Glutamatergic neuron (in vitro differentiated cells): Measurements from ENCODE around the gene MBNL1. TPM values are rescaled to one million over a fixed set of nuclear protein-coding genes. Genes with fewer than 3 reads are reported as not detected.

Experiments used
- DNase-seq: peaks from one replicate; pipeline ENCODE4 v3.0.0; 2022
- H3K27ac Mint-ChIP-seq: one replicate; pipeline ENCODE4 v1.8.0; 2020; ENCODE audit warnings: mild to moderate bottlenecking, mixed read lengths, inconsistent platforms; ENCODE audit not compliant: unreplicated experiment
- H3K27me3 Mint-ChIP-seq: one replicate; pipeline ENCODE4 v1.8.0; 2020; ENCODE audit warnings: mild to moderate bottlenecking, moderate library complexity, mixed read lengths, inconsistent platforms; ENCODE audit not compliant: unreplicated experiment
- H3K36me3 Mint-ChIP-seq: one replicate; pipeline ENCODE4 v1.8.0; 2020; ENCODE audit warnings: mild to moderate bottlenecking, mixed read lengths, inconsistent platforms; ENCODE audit not compliant: unreplicated experiment
- H3K4me1 Mint-ChIP-seq: one replicate; pipeline ENCODE4 v1.8.0; 2020; ENCODE audit warnings: mild to moderate bottlenecking, low read depth, mixed read lengths, inconsistent platforms; ENCODE audit not compliant: unreplicated experiment
- H3K4me3 Mint-ChIP-seq: one replicate; pipeline ENCODE4 v1.8.0; 2020; ENCODE audit warnings: mild to moderate bottlenecking, mixed read lengths, inconsistent platforms; ENCODE audit not compliant: unreplicated experiment
- H3K9me3 Mint-ChIP-seq: one replicate; pipeline ENCODE4 v1.8.0; 2020; ENCODE audit warnings: mild to moderate bottlenecking, moderate library complexity, mixed read lengths, inconsistent platforms; ENCODE audit not compliant: unreplicated experiment
- CTCF ChIP-seq: fragments of 200-600 bp; sonication (generic); IDR thresholded peaks from one replicate; pipeline ENCODE4 v1.5.0; 2021; ENCODE audit not compliant: partially characterized antibody, unreplicated experiment
- total RNA-seq: library from RNA; stranded (reverse); fragmentation: NEBNext Ultra II Directional; extraction: Animal tissue kit (Norgen Biotek cat#: 25700); gene quantifications from one replicate; pipeline ENCODE4 v1.2.1, GENCODE V29; 2021; ENCODE audit not compliant: unreplicated experiment

Gene MBNL1
- total RNA-seq, 1 donor from 2014 or later, result 36.6 TPM

GRCh38 chr3:152413240-152413639, 144.5 kb downstream of the MBNL1 start:
- Mint-ChIP-seq H3K9me3 (no peaks in the 10 kb centered on the region), H3K4me3 (no peak overlapping the region), H3K4me1 (no peaks in the 10 kb centered on the region), H3K27me3 (no peaks in the 10 kb centered on the region), H3K36me3 (no peaks in the 10 kb centered on the region), H3K27ac (no peak overlapping the region)
- DNase-seq, result no peak
- TF ChIP-seq CTCF, result no peak

- TF ChIP-seq CTCF, result no peak
- Mint-ChIP-seq H3K36me3 (peaks cover 7% of the 10 kb centered on the region), H3K27ac (no peak overlapping the region)
Measured at GRCh38 chr3:152416808-152417580, 148.3 kb downstream of the MBNL1 start.

DNA sequence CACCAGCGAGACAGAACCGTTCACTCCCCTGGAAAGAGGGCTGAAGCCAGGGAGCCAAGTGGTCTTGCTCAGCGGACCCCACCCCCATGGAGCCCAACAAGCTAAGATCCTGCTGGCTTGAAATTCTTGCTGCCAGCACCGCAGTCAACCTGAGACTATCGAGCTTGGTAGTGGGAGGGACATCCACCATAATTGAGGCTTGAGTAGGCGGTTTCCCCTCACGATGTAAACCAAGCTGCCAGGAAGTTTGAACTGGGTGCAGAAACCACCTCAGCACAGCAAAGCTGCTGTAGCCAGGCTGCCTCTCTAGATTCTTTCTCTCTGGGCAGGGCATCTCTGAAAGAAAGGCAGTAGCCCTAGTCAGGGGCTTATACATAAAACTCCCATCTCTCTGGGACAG, 151.0 kb downstream of the MBNL1 start:
- no peak for DNase-seq
- peaks cover 3% of the 10 kb centered on the region for H3K9me3 Mint-ChIP-seq
- no peaks in the 10 kb centered on the region for H3K27me3 Mint-ChIP-seq
- H3K36me3 Mint-ChIP-seq, result peaks cover 14% of the 10 kb centered on the region
- no peak overlapping the region for H3K4me3 Mint-ChIP-seq
- H3K4me1 Mint-ChIP-seq, result no peaks in the 10 kb centered on the region
- no peak overlapping the region for H3K27ac Mint-ChIP-seq
- TF ChIP-seq CTCF, result no peak

More at GRCh38 chr3:152416808-152417580, 148.3 kb downstream of the MBNL1 start:
- Mint-ChIP-seq H3K9me3 (no peaks in the 10 kb centered on the region), H3K4me1 (no peaks in the 10 kb centered on the region), H3K4me3 (no peak overlapping the region), H3K27me3 (no peaks in the 10 kb centered on the region)
- no peak for DNase-seq

GRCh38 chr3:152421162-152421561, 152.4 kb downstream of the MBNL1 start:
- no peak for TF ChIP-seq CTCF

GRCh38 chr3:152426393-152426792, 157.7 kb downstream of the MBNL1 start:
- TF ChIP-seq CTCF, result no peak
- no peak overlapping the region for H3K4me3 Mint-ChIP-seq
- no peak for DNase-seq
- peaks cover 7% of the 10 kb centered on the region for H3K36me3 Mint-ChIP-seq
- peaks cover 3% of the 10 kb centered on the region for H3K9me3 Mint-ChIP-seq
- no peaks in the 10 kb centered on the region for H3K4me1 Mint-ChIP-seq
- H3K27ac Mint-ChIP-seq, result no peak overlapping the region
- H3K27me3 Mint-ChIP-seq, result no peaks in the 10 kb centered on the region

More at GRCh38 chr3:152421162-152421561, 152.4 kb downstream of the MBNL1 start:
- Mint-ChIP-seq H3K27ac (no peak overlapping the region), H3K27me3 (no peaks in the 10 kb centered on the region), H3K9me3 (peaks cover 3% of the 10 kb centered on the region), H3K4me3 (no peak overlapping the region), H3K4me1 (no peaks in the 10 kb centered on the region), H3K36me3 (peaks cover 14% of the 10 kb centered on the region)
- DNase-seq, result no peak
